Activated CD4-positive, CD25-positive, alpha-beta regulatory T cell treated with anti-CD3 and anti-CD28 coated beads, Interleukin-2, amount 50 U/mL, for 16 hours (primary cell): ENCODE measurements around the gene PRXL2A.

ENCODE experiments used
- DNase-seq: peaks from one replicate; pipeline ENCODE4 v3.0.0-alpha.2; 2020; ENCODE audit warnings: low read depth, low spot score

Gene PRXL2A

DNA sequence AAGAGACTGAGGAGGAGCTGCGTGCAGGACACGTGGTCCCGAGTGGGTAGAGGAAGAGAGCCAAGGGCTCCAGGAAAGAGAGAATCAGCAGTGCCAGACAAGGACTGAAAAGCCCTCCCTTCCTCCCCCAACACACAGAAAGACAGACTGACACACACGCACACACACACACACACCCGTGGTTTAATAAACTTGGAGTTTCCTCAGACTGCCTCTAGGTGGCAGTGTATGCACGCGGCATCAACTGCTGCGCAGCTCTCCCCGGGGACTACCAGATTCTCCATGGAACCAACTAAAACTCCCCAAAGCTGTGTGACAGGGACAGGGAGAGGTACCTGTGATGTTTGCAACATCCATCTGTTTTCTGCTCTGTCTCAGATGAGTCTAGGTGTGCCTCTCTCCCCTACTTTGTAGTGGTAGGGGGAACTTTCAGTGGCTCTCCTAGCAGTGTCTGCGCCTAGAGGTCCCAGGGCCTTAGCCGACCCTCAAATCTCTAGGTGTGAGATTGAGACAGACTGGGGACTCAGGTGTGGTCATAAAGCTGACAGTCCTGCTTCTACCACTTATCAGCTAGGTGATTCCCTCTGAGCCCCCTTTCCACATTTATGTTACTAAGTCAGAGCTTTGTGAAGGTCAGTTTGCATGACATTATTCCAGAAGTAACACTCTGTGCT lies 36.4 kb downstream of the PRXL2A start:
- peak; percentile 58 for DNase-seq

DNA sequence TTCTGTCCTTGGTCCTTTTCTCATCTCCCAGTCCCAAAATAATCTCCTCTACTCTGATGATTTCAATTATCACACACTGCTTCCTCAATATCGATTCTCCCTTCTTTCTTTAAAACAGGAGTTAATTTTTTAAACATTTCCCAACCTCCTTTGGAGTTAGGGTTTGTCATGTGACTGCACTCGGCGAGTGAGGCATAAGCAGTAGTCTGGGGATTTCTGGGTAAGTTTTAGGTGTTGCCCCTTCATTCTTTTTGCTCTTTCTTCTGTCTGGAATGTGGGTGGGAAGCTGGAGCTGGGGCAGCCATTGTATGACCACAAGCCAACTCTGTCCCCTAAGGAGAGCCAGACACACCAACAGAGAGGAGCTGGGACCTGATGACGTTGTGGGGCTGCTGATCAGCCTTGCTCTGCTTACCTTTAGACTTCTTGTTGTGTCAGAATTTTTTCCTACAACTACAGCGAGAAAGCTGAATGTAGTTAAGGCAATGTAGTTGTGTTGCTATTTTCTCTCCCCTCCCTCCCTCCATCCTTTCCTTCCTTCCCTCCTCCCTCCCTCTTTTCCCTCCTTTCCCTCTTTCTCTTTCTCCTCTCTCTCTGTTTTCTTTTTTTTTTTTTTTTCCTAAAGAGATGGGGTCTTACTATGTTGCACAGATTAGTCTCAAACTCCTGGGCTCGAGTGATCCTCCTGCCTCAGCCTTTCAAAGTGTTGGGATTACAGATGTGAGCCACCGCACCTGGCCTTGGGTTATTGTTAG lies 39.3 kb downstream of the PRXL2A start:
- no peak for DNase-seq

DNA sequence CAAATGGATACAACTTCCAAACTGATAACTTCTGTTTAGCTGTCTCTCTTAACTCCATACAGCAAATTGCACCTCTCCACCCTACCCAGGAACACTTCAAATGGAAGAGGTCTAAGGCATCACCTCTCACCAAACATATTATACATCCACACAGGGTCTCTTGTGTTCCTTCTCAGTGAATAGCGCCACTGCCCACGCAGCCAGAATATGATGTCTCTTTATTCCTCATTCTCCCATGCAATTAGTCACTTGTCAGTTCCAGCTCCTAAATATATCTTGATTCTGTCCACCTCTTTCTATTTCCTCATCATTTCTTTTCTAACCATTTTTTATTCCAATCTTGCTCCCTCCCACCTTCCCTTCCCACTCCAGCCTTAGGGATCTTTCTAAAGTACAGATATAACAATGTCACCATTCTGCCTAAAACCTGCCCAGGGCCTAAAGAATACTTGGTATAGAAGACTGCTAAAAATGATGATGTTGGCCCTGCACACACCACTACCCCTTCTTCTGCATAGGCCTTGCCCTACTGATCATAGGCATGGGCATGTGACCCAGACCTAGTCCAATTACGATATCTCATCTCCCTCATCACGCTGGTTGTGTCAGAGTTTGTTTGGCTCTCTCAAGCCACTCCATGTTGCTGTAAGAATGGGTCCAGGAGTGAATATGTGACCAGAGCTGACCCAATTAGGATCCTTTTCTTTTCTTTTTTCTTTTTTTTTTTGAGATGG lies 40.0 kb downstream of the PRXL2A start:
- DNase-seq: no peak

DNA sequence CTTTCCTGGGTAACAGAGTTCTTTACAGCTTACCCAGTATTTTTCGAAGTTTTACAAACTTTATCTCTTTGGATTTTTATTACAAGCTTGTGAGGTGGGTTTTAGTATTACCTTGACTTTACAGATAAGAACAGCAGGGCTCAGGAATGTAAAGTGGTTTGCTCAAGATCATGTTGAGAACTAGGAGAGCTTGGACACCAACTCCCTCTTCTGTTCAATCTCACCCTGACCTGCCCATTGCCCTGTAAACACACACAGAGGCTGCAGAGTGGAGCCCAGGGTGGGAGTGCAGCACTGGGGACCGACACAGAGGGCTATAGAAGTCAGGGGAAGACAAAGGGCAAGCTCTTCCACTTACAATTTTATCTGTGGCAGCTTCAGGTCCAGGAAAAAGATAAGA lies 41.2 kb downstream of the PRXL2A start:
- no peak for DNase-seq

DNA sequence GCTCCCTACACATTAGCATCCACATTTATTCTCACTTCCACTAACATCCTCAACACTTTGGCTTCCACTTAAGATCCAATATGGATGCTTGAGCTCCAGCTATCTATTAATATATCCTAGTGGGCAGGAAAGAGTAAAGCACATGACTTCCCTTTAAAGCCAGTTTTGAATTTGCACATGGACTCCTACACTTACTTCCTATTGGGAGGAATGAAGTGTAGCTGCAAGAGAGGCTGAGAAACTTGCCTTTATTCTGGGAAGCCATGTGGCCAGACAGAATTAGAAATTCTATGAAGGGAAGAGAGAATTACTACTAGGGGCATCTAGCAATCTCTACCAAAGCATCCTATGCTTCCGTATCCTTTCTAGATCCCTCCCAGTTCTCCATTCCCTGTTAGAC lies 42.8 kb downstream of the PRXL2A start:
- no peak for DNase-seq

DNA sequence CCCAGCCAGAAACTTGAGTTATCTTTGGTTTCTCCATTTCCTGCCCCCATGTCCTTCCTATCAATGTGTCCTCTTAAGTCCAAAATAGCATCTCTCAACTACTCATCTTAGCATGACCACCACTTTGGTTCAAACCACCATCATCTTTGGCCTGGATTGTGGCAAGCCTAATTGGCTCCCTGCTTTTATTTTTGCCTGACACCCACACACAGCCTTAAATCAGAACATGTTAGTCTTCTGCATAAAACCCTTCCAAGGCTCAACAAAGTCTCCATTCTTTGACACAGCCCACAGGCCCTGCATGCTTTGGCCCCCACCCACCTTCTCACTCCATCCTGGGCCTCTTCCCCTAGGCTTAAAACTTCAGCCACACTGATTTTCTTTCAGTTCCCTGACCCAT lies 43.7 kb downstream of the PRXL2A start:
- no peak for DNase-seq

DNA sequence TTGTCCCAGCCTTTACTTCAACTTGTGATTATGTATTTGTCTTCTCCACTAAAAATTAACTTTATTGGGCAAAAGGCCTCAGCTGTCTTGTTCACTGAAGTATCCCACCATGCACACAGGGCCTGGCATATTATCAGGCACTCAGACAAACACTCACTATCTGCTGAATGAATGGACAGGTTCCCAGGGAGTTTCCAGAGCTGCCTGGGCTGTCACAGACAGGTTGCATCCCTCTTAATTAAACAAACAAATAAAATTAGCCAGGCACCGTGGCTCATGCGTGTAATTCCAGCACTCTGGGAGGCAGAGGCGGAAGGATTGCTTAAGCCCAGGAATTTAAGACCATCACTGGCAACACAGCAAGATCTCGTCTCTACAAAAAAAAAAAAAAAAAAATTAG lies 44.3 kb downstream of the PRXL2A start:
- no peak for DNase-seq

DNA sequence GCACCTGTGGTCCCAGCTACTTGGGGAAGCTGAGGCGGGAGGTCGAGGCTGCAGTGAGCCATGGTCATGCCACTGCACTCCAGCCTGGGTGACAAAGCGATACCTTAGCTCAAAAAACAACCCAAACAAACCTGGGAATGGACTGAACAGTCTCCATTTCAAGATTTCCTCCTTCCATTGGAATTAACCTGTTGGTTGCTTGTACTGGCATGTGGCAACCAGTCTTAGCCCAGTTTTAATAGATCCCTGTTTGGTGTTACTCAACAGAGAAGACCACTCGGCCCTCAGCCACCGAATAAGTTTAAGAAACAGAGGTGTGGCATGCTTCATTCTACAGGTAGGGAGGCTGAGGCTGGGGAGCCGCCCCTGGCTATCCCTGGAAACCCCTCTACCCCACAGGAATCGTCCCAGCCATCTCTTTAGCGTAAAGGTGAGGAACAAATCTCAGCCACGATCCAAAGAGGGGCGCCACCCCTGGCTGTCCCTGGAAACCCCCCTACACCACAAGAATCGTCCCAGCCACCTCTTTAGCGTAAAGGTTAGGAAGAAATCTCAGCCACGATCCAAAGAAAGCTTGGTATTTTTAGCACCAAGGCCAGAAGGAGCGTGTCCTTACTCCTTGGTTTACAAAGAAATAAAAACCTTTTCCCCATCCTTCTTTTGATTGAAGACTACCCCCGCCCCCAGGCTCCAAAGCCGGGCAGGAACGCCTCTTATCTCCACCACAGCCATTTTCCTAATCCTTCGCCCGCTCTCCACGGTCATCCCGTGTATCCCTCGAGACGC lies 44.9 kb downstream of the PRXL2A start:
- no peak for DNase-seq

DNA sequence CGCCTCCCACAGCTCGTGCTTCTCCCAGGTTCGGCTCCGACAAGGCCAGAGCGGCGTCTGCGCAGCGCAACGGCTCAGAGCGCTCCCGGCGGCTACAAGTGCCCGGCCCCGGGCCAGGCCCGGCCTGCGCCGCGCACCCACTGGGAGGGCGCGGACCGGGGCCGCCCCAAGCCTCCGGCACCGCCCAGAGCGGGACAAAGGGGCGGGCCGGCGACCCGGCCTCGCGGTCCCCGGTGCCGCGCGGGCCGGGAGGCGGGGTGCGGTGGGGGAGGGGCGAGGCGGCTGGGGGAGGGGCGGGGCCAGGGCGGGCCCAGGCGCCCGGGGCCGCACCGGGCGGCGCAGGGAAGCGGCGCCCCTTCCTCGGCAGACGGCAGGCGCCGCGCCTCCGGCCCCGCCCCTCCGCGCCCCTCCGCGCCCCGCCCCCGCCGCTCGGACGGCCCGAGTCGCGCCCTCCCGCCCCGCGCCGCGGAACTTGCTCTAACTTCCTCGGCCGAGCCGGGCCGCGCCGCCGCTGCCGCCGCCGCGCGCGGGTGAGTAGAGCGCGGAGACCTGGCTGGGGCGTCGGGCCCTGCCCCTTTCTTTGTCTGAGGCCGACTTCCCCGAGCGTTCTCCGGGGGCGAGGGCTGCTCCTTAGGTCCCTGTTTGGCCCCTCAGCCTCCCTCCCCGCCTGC lies 45.6 kb downstream of the PRXL2A start, which contains the start of gene TSPAN14:
TSPAN14 (plus strand) TSS at position 469 of the 671 bp plus-strand sequence. CDS start 34,924 bp downstream, outside the sequence.
- peak; percentile 49 for DNase-seq

DNA sequence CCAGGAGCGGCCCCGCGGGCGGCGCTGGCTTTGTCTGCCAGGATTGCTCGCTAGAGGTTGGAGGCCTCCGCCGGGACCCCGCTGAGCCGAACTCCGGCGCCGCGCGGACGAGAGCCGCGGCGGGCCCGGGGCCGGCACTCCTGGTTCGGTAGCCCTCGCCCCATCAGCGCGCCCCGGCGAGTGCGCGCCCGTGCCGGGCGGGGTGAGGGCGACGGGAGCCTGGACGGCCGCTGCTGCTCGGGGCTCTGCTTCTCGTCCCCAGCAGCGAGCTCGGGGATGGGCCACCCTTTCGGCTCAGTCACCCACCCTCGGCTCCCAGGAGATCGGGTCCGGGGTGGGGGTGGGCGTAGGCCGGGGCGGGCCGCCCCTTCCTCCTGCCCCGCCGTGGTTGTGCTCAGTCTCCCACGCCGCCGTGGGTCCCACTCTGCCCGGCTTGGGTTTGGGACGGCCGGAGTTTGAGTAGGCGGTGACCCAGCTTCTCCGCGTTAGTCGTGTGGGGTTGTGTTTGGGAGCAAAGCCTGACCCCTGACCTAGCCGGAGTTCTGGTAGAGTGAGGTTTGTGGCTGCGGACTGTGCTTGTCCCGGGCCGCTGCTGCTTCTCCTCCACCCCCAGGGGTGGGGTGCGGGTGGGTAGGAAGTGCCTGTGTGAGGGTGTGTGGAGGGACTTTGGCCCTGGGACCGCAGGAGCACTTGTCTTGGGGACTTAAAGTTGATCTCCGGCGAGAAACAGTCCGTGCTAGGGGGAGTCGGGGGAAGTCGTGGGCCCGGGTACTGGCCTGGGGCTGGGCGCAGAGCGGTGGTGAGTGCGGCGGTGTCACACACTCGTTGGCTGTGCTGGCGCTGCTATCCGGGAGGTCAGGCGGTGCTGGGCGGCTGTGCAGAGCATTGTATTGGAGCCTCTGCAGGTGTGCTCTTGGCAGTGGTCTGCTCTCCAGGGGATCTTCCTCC lies 46.4 kb downstream of the PRXL2A start:
- DNase-seq: no peak

DNA sequence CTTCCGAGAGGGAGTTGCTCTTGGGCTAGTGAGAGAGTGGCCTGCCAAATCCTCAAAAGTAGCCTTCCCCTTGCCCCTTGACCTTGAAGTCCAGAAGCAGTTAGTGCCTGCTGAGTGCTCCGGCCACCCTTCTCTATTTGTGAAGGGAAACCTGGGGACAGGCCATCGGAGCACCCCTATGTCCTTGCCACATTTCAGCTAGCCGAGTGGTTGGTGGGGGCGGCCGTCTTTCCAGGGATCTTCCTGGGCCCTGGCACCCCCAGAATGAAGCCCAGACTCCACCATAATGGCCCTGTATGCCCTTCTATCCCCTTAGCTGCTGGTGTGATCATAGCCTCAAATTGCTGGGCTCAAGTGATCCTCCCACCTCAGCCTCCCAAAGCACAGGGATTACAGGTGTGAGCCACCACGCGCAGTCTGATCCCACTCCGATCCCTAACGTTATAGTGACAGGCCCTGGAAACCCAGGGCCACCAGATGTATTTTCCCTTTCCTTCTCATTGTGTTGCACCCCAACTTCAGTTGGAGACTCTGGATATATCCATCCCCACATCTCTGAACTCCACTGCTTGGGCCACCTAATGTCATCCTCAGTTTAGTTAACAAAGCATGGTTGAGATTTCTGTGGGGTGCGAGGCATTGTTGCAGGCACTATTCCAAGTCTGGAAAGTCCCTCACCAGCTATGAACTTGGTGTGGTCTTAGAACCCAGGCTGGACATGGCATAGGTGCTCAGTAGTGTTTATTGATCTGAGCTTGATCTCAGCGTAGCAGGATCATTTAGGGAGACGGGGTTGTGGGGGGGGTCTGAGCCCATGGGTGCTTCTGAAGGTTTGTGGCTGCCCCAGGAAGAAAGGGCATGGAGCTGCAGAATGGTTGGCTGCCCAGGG lies 47.4 kb downstream of the PRXL2A start:
- no peak for DNase-seq

DNA sequence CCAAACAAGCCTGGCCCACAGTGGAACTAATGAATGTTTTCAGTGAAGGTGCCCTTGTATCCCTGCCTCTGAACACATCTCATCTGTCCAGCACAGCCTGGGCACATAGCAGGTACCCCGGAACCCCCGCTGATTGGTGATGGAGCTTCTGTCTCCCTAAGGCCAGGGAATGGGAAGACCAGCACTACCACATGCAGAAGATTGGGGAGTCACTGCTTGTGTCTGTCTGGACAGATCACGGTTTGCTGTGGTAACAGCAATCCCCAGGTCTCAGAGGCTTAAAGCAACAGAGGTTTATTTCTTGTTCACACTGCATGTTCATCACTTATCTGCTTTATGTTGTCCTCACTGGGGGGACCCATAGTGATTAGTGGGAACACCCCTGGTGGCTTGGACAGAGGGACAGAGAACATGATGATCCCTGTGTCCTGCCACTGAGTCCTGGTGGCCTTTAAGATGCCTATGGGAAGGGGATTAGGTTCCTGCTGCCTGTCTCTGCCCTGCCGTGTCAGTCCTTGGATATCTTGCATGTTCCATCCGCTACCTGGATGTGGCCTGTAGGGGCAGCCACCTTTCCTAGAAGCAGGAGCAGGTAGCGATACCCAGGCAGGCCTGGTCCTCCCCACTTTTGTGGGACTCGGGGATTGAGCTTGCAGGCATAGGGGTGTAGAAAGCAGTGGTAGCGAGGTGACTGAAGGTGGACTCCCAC lies 49.4 kb downstream of the PRXL2A start:
- no peak for DNase-seq

DNA sequence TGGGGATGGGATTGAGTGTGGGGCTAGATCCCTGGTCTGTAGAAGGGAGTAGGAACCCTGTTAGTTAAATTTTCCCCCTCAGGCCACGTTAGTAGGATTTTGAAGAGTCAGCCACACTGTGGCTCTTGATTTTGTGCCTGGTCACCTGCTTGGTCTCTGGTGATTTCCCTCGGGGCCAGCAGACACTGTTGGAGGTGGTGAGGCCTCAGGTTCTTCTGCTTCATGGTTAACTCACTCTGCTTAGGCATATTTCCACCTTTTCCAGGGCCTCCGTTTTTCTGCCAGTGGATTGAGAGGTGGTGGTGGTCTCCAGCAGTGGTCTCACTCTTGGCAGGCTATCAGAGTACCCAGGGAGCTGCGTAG lies 49.9 kb downstream of the PRXL2A start:
- DNase-seq: no peak

DNA sequence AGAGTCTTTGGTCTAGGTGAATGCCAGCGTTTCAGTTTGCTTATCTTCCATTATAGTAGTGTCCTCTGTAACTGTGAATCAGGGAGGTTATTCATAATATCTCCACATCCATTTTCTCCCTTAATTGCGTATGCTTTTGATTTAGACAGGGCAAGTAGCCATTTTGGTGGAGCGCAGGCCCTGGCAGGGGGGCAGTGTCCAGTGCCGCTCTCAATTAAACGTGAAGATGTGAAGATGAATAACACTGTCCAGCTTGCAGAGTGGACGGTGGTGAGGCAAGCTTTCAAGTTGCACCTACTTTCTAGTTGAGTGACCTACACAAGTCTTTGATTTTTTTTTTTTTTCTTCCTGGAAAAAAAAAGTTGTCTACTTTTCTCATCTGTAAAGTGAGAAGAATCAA lies 50.3 kb downstream of the PRXL2A start:
- DNase-seq: no peak

DNA sequence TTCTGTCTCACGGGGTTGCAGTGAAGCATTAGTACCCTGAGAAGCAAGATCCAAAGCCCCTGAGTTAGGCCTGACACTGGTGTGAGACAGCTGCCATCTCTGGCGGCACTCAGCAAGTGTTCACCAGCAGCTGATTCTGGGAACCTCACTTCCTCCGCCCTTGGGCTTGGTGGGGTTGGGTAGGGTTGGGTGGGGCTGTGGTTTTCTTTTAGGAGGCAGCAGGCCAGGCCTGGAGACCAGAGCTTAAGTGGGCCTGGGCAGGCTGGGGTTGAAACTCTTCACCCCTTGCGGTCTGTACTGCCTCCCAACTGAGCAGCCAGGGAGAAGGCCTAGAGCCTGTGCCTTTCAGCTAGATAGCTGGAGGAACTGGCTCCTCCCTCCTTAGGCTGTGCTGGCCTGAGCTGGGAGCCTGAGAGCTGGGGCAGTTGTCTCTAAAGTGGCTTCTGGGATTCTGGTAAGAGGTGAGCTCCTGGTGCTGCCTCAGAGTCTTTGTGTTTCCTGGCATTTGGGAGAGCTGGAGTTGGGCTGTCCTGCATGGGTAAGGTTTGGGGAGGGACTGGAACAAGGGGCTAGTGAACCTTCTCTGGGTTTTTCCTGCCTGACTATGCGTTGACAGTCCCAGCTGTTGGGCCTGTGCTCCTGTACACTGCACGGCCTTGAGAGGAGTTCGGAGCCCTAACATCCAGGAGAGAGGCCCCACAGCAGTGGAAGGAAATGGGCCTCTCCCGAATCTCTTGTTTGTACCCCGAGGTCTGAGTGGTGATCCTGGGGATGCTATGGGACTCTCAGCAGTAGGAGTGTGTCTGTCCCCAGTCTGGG lies 50.9 kb downstream of the PRXL2A start:
- DNase-seq: no peak

DNA sequence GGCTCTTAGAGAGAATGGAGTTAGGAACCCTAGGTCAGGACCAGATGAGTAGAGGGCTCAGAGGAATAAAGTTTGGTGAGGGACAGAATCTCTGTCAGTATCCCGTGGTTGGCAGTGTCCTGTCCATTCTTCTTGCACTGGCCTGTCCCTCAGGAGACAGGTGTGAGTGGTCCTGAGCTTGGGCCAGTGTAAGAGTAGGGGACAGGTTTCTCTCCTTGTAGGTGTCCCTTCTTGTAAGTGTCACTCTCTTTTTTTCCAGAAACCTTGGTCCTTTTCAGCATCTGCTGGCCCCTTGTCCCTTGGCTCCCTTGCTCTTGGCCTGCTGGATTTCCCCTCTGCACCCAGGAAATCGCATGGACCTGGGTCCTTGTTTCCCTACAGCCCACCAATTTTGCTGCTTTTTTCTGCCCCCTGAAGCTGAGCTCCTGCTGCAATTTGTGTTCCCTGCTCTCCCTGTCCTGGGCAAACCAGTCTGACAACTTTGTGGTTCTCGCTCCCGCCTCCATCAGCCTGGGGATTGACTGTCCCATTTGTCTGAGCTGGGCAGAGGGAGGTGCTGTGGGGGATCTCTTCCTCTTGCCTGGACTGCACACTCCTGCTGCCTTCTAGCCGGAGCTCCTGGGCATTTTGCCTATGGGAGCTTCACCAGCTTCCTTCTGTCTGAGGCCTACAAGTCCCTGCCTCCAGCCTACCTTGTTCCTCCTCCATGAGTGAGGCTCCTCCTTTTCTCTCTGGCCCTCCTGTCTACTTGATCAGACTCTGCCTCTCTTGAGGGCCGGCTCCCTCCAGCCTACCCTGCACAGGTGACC lies 52.3 kb downstream of the PRXL2A start:
- no peak for DNase-seq
